WTC11 (cell line): ENCODE data around the gene ATP5F1A. TPM values are rescaled to one million over a fixed set of nuclear protein-coding genes. Genes with fewer than 3 reads are reported as not detected.
A peak's percentile ranks its signal among the peaks of the same experiment; 100 is the strongest.

Experiments
- ATF6 ChIP-seq: sonication (generic); formaldehyde crosslinking; IDR thresholded peaks from 2 replicates; pipeline ENCODE4 v1.8.1; 2023; ENCODE audit warnings: mild to moderate bottlenecking, missing genetic modification reagents
- CREB1 ChIP-seq: sonication (generic); formaldehyde crosslinking; IDR thresholded peaks from 2 replicates; pipeline ENCODE4 v1.8.0; 2023; ENCODE audit warnings: mild to moderate bottlenecking, missing genetic modification reagents
- CREM ChIP-seq: sonication (generic); formaldehyde crosslinking; IDR thresholded peaks from 2 replicates; pipeline ENCODE4 v1.8.1; 2022; ENCODE audit warnings: mild to moderate bottlenecking, missing genetic modification reagents, moderate library complexity
- E2F4 ChIP-seq: sonication (generic); formaldehyde crosslinking; IDR thresholded peaks from 2 replicates; pipeline ENCODE4 v1.8.1; 2022; ENCODE audit warnings: low read depth, mild to moderate bottlenecking, moderate library complexity, missing genetic modification reagents, borderline replicate concordance
- FOXK1 ChIP-seq: sonication (generic); formaldehyde crosslinking; IDR thresholded peaks from 2 replicates; pipeline ENCODE4 v1.8.0; 2022; ENCODE audit warnings: mild to moderate bottlenecking, moderate library complexity, missing genetic modification reagents
- FOXP1 ChIP-seq: sonication (generic); formaldehyde crosslinking; IDR thresholded peaks from 2 replicates; pipeline ENCODE4 v1.8.0; 2022; ENCODE audit warnings: missing genetic modification reagents, mild to moderate bottlenecking, moderate library complexity, borderline replicate concordance
- IRF1 ChIP-seq: sonication (generic); formaldehyde crosslinking; IDR thresholded peaks from 2 replicates; pipeline ENCODE4 v1.8.0; 2023; ENCODE audit warnings: missing genetic modification reagents
- IRF2 ChIP-seq: sonication (generic); formaldehyde crosslinking; IDR thresholded peaks from 2 replicates; pipeline ENCODE4 v1.8.0; 2022; ENCODE audit warnings: low read depth, missing genetic modification reagents, borderline replicate concordance
- JAZF1 ChIP-seq: fragments of 250-450 bp; sonication (Bioruptor Pico); IDR thresholded peaks from 2 replicates; pipeline ENCODE4 v1.9.0; 2021; ENCODE audit warnings: moderate library complexity, mild to moderate bottlenecking, inconsistent platforms
- JUN ChIP-seq: sonication (generic); formaldehyde crosslinking; IDR thresholded peaks from 2 replicates; pipeline ENCODE4 v1.8.0; 2023; ENCODE audit warnings: mild to moderate bottlenecking, missing genetic modification reagents
- MXD4 ChIP-seq: fragments of 250-450 bp; sonication (Bioruptor Pico); IDR thresholded peaks from 2 replicates; pipeline ENCODE4 v1.8.0; 2021; ENCODE audit warnings: mild to moderate bottlenecking, moderate library complexity, borderline replicate concordance
- NFATC4 ChIP-seq: fragments of 250-450 bp; sonication (Bioruptor Pico); IDR thresholded peaks from 2 replicates; pipeline ENCODE4 v1.9.0; 2021; ENCODE audit warnings: mild to moderate bottlenecking
- NR2C2 ChIP-seq: sonication (generic); formaldehyde crosslinking; IDR thresholded peaks from 2 replicates; pipeline ENCODE4 v1.8.0; 2022; ENCODE audit warnings: mild to moderate bottlenecking, missing genetic modification reagents
- NR3C1 ChIP-seq: sonication (generic); formaldehyde crosslinking; conservative IDR thresholded peaks from 2 replicates; pipeline ENCODE4 v1.8.1; 2023; ENCODE audit warnings: low read depth, mild to moderate bottlenecking, missing genetic modification reagents
- RELA ChIP-seq: sonication (generic); formaldehyde crosslinking; IDR thresholded peaks from 2 replicates; pipeline ENCODE4 v1.8.1; 2022; ENCODE audit warnings: missing genetic modification reagents, mild to moderate bottlenecking, borderline replicate concordance
- SMAD4 ChIP-seq: sonication (generic); formaldehyde crosslinking; IDR thresholded peaks from 2 replicates; pipeline ENCODE4 v1.8.0; 2022; ENCODE audit warnings: mild to moderate bottlenecking, missing genetic modification reagents
- STAT6 ChIP-seq: sonication (generic); formaldehyde crosslinking; conservative IDR thresholded peaks from 2 replicates; pipeline ENCODE4 v1.8.1; 2023; ENCODE audit warnings: mild to moderate bottlenecking, low read depth, missing genetic modification reagents, moderate library complexity
- TEAD1 ChIP-seq: sonication (generic); formaldehyde crosslinking; IDR thresholded peaks from 2 replicates; pipeline ENCODE4 v1.8.0; 2022; ENCODE audit warnings: mild to moderate bottlenecking, missing genetic modification reagents
- ZBTB21 ChIP-seq: sonication (generic); formaldehyde crosslinking; IDR thresholded peaks from 2 replicates; pipeline ENCODE4 v1.8.1; 2023; ENCODE audit warnings: mild to moderate bottlenecking, missing genetic modification reagents, borderline replicate concordance
- ZNF219 ChIP-seq: sonication (generic); formaldehyde crosslinking; IDR thresholded peaks from 2 replicates; pipeline ENCODE4 v1.8.0; 2023; ENCODE audit warnings: missing genetic modification reagents, mild to moderate bottlenecking, borderline replicate concordance
- ZNF396 ChIP-seq: fragments of 250-450 bp; sonication (Bioruptor Pico); IDR thresholded peaks from 2 replicates; pipeline ENCODE4 v1.8.0; 2021; ENCODE audit warnings: mild to moderate bottlenecking, moderate library complexity, borderline replicate concordance
- ZNF532 ChIP-seq: fragments of 250-450 bp; sonication (Bioruptor Pico); IDR thresholded peaks from 2 replicates; pipeline ENCODE4 v1.9.0; 2021; ENCODE audit warnings: mild to moderate bottlenecking, borderline replicate concordance
- total RNA-seq: library from RNA; stranded (reverse); gene quantifications from 3 replicates; pipeline ENCODE4 v1.2.3, GENCODE V29; 2021
- TF ChIP-seq, protein P1 (sequence below): fragments of 250-450 bp; sonication (Bioruptor Pico); IDR thresholded peaks from 2 replicates; pipeline ENCODE4 v1.9.0; 2021; ENCODE audit warnings: mild to moderate bottlenecking
- TF ChIP-seq, protein P2 (sequence below): sonication (generic); formaldehyde crosslinking; IDR thresholded peaks from 2 replicates; pipeline ENCODE4 v1.8.1; 2022; ENCODE audit warnings: mild to moderate bottlenecking, moderate library complexity, missing genetic modification reagents

The ATP5F1A gene
- total RNA-seq, 1 experiment from 2014 or later: 825 TPM

DNA sequence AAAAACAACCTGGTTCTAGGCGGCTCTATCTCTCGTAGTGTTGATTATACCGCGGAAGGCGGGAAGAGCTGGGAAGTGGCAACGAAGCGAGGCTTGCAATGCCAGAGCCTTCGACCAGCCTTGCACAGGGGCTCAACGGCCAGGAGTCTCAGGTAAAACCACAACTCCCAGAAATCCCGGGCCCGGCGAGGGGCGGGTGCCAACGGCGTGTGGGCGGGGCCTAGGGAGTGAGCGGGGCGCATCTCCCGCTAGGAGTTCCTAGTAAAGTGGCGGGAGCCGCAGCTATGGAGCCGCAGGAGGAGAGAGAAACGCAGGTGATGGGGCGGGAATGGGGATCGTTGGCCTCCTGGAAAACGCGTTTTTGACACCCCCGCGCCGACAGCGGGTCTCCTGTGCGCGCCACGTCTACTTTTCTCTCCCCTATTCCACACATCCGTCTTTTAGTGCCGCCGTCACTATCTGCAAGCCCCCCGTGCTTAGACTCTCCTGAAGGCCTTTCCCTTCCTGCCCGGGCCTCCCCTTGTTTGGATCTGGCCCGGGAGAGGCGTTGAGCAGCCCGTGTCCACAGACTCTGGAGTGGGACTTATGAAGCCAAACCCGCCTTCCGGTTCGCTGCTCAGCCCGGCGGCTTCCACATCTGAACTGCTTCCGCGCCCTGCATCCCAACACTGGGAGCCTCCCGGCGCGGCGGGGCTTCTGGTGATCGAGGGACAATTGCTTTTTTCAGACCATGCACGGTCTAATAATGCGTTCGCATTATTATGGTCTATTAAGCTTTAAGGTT lies 6.2 kb upstream of the ATP5F1A start, which contains the start of gene HAUS1 (continued):
- TF ChIP-seq FOXP1 (no peak; the same call in 1 of the 2 replicates), IRF2 (CRISPR knock-in tag) (no peak), CREM (CRISPR knock-in tag) (0 out of 2 replicates have a peak, but pooled peaks have one; percentile 8), SMAD4 (no peak), ZNF532 (CRISPR knock-in tag) (no peak), NR2C2 (CRISPR knock-in tag) (no peak), ZBTB21 (CRISPR knock-in tag) (no peak), ZNF396 (CRISPR knock-in tag) (no peak), RELA (CRISPR knock-in tag) (no peak), TEAD1 (CRISPR knock-in tag) (peak; percentile 71; the same call in 1 of the 2 replicates), JUN (CRISPR knock-in tag) (no peak), NR3C1 (CRISPR knock-in tag) (no peak), ATF6 (CRISPR knock-in tag) (no peak), IRF1 (CRISPR knock-in tag) (no peak), ZNF219 (CRISPR knock-in tag) (no peak), FOXK1 (CRISPR knock-in tag) (no peak), STAT6 (CRISPR knock-in tag) (no peak), CREB1 (CRISPR knock-in tag) (no peak), NFATC4 (CRISPR knock-in tag) (no peak), MXD4 (CRISPR knock-in tag) (no peak), JAZF1 (CRISPR knock-in tag) (no peak), E2F4 (no peak)
- TF ChIP-seq, protein P1, sequence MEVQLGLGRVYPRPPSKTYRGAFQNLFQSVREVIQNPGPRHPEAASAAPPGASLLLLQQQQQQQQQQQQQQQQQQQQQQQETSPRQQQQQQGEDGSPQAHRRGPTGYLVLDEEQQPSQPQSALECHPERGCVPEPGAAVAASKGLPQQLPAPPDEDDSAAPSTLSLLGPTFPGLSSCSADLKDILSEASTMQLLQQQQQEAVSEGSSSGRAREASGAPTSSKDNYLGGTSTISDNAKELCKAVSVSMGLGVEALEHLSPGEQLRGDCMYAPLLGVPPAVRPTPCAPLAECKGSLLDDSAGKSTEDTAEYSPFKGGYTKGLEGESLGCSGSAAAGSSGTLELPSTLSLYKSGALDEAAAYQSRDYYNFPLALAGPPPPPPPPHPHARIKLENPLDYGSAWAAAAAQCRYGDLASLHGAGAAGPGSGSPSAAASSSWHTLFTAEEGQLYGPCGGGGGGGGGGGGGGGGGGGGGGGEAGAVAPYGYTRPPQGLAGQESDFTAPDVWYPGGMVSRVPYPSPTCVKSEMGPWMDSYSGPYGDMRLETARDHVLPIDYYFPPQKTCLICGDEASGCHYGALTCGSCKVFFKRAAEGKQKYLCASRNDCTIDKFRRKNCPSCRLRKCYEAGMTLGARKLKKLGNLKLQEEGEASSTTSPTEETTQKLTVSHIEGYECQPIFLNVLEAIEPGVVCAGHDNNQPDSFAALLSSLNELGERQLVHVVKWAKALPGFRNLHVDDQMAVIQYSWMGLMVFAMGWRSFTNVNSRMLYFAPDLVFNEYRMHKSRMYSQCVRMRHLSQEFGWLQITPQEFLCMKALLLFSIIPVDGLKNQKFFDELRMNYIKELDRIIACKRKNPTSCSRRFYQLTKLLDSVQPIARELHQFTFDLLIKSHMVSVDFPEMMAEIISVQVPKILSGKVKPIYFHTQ (CRISPR knock-in tag): no peak
- TF ChIP-seq, protein P2, sequence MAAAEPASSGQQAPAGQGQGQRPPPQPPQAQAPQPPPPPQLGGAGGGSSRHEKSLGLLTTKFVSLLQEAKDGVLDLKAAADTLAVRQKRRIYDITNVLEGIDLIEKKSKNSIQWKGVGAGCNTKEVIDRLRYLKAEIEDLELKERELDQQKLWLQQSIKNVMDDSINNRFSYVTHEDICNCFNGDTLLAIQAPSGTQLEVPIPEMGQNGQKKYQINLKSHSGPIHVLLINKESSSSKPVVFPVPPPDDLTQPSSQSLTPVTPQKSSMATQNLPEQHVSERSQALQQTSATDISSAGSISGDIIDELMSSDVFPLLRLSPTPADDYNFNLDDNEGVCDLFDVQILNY (CRISPR knock-in tag): 0 out of 2 replicates have a peak, but pooled peaks have one; percentile 34
